ENCODE results near the gene RIMOC1. TPM values are rescaled to one million over a fixed set of nuclear protein-coding genes. Genes with fewer than 3 reads are reported as not detected.

RIMOC1 gene
- total RNA-seq, 4 donors from 2014 or later: 19.5 to 24.5 (median 20.2) TPM

DNA sequence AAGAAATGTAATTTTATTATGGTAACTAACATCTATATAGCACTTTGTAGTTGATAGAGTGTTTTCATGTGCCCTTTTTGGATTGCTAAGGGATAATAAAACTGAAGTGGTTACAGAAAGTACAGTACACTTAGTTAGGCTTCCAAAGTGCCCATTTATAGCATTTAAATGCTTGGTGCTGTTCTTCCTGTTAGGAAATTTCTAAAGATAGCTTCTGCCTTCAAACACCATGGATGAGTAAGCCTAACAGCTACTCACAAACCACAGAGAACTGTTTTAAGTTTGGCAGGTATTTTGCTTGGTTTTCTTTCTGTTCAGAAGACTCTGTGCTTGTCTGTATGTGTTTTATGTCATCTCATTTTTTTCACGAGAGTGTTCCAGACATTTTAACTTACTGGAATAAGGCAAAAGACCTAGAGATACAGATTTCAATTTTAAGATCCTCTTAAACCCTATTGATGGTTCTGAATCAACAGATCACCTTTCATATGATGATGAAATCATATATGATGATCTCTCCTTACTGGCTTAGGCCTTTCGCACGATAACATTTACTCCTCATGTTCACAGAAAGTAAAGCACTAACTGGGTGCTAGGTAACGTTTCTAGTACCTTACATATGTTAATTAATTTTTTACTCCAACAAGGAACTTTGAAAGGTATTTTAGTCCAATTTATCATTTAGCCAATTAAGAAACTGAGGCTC is 4.4 kb downstream of the RIMOC1 start:
- intact Hi-C loops (cut with DNase I): no loop called here
- Histone ChIP-seq H3K36me3 (peaks cover 32 to 64% (median 52%) of the 10 kb centered on the region in 4 donors), H3K4me3 (no peak overlapping the region), H3K9me3 (no peaks in the 10 kb centered on the region), H3K27ac (replicated peaks in 1 of 4) (peak overlapping the region; percentile 1 to 75 (median 56)), H3K27me3 (no peaks in the 10 kb centered on the region), H3K4me1 (peaks cover 14 to 46% (median 27%) of the 10 kb centered on the region in 4 donors)
- no peak for TF ChIP-seq POLR2A (IDR thresholded peaks at IDR 0.05; ENCODE audit: low read depth)
- no peak for TF ChIP-seq POLR2AphosphoS5 (IDR thresholded peaks at IDR 0.05)
- TF ChIP-seq, protein P1, sequence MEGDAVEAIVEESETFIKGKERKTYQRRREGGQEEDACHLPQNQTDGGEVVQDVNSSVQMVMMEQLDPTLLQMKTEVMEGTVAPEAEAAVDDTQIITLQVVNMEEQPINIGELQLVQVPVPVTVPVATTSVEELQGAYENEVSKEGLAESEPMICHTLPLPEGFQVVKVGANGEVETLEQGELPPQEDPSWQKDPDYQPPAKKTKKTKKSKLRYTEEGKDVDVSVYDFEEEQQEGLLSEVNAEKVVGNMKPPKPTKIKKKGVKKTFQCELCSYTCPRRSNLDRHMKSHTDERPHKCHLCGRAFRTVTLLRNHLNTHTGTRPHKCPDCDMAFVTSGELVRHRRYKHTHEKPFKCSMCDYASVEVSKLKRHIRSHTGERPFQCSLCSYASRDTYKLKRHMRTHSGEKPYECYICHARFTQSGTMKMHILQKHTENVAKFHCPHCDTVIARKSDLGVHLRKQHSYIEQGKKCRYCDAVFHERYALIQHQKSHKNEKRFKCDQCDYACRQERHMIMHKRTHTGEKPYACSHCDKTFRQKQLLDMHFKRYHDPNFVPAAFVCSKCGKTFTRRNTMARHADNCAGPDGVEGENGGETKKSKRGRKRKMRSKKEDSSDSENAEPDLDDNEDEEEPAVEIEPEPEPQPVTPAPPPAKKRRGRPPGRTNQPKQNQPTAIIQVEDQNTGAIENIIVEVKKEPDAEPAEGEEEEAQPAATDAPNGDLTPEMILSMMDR (IDR thresholded peaks at IDR 0.05): no peak
- TF ChIP-seq EP300 (IDR thresholded peaks at IDR 0.05): no peak
- no peak for DNase-seq (ENCODE audit: extremely low spot score)
- WGBS: 77% methylated on average over 4 of the region's 4 CpGs

DNA sequence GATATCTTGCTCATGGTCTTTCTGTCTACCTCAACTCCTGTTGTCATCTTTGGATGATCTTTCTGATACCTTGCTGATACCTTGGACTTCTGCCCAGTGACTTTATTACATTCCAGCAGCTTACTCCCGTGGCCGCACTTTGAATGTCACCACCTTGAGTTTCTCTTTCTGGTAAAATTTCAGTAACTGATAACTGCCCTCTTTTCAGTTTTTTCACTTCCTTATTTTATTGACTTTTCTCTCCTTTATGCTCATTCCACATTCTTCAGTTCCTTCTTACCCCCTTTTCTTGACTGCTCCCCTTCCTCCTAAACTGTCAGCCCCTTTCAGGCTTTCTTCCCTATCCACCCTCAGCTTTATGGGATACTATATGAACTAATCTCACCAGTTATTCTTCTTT is 14.0 kb downstream of the RIMOC1 start:
- intact Hi-C loops (cut with DNase I): no loop called here
- no peak for DNase-seq (ENCODE audit: extremely low spot score)
- H3K9me3 ChIP-seq: no peaks in the 10 kb centered on the region
- no peaks in the 10 kb centered on the region for H3K27me3 ChIP-seq
- H3K27ac ChIP-seq (replicated peaks in 1 of 4): no peak overlapping the region
- TF ChIP-seq EP300 (IDR thresholded peaks at IDR 0.05): no peak
- TF ChIP-seq, protein P1 (IDR thresholded peaks at IDR 0.05): no peak
- no peak for TF ChIP-seq POLR2A (IDR thresholded peaks at IDR 0.05; ENCODE audit: low read depth)
- no peak for TF ChIP-seq POLR2AphosphoS5 (IDR thresholded peaks at IDR 0.05)
- 78% methylated on average over 2 of the region's 2 CpGs for WGBS
- peaks cover 32 to 83% (median 69%) of the 10 kb centered on the region in 4 donors for H3K36me3 ChIP-seq
- no peak overlapping the region for H3K4me3 ChIP-seq
- no peaks in the 10 kb centered on the region for H3K4me1 ChIP-seq

DNA sequence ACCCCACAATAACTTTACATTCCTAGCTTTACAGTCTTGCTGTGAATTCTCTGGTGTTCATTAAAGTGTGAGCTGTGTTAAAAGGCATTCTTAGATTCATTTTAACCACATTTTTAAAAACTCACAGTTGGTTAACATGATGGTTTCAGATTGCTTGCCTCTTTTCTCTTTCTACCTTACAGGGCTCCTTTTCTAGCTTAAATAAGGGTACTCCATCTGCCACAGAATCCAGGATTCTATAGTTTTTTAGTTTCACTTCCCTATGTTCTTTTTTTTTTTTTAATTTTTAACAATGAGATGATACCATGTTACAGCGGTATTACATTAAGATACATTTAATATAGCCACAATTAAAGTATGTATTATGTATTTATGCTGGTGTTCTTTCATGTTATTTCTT is 17.0 kb downstream of the RIMOC1 start:
- DNase-seq (ENCODE audit: extremely low spot score): no peak
- Histone ChIP-seq H3K4me3 (no peak overlapping the region), H3K27ac (replicated peaks in 1 of 4) (no peak overlapping the region), H3K36me3 (peaks cover 20 to 52% (median 42%) of the 10 kb centered on the region in 4 donors), H3K9me3 (no peaks in the 10 kb centered on the region), H3K27me3 (no peaks in the 10 kb centered on the region), H3K4me1 (peaks cover 4 to 14% (median 12%) of the 10 kb centered on the region in 4 donors)
- intact Hi-C loops (cut with DNase I): no loop called here
- 97% methylated on average over 1 of the region's 1 CpG for WGBS
- TF ChIP-seq EP300 (IDR thresholded peaks at IDR 0.05): no peak
- TF ChIP-seq, protein P1 (IDR thresholded peaks at IDR 0.05): no peak
- no peak for TF ChIP-seq POLR2AphosphoS5 (IDR thresholded peaks at IDR 0.05)
- TF ChIP-seq POLR2A (IDR thresholded peaks at IDR 0.05; ENCODE audit: low read depth): no peak

DNA sequence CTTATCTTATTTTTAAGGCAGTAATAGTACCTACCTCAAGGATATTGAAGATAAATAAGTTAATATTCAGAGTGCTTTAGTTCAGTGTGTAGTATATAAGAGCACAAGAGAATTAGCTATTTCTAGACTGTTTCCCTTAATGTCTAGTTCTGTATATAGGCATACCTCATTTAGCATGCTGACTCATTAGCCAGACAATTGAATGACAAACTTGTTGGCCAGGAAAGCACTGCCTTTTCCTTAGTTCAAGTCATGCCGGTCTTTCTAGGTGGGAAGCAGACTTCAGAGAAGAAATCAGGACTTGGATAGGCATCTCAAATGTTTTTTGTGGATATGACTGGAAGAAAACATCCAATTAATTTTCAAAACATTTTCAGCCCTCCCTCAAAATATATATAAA is 17.7 kb downstream of the RIMOC1 start:
- intact Hi-C loops (cut with DNase I): no loop called here
- Histone ChIP-seq H3K27ac (replicated peaks in 1 of 4) (no peak overlapping the region), H3K4me1 (peaks cover 6 to 17% (median 13%) of the 10 kb centered on the region in 4 donors), H3K36me3 (peaks cover 20 to 45% (median 38%) of the 10 kb centered on the region in 4 donors), H3K4me3 (no peak overlapping the region), H3K27me3 (no peaks in the 10 kb centered on the region), H3K9me3 (no peaks in the 10 kb centered on the region)
- TF ChIP-seq POLR2A (IDR thresholded peaks at IDR 0.05; ENCODE audit: low read depth): no peak
- TF ChIP-seq, protein P1 (IDR thresholded peaks at IDR 0.05): no peak
- TF ChIP-seq POLR2AphosphoS5 (IDR thresholded peaks at IDR 0.05): no peak
- no peak for TF ChIP-seq EP300 (IDR thresholded peaks at IDR 0.05)
- 100% methylated on average over 1 of the region's 1 CpG for WGBS
- DNase-seq (ENCODE audit: extremely low spot score): no peak

Measured in esophagus muscularis mucosa (tissue), 4 donors.